Neuronal stem cell (in vitro differentiated cells): ENCODE measurements around the gene TBL2.

Experiments used
- DNase-seq: peaks from one replicate; pipeline ENCODE4 v3.0.0-alpha.2; 2013; ENCODE audit warnings: low spot score
- H2AFZ ChIP-seq: one replicate; pipeline ENCODE4 v1.6.1; 2013; ENCODE audit warnings: mild to moderate bottlenecking, low read length, inconsistent platforms
- H2AK5ac ChIP-seq: 2 replicates; pipeline ENCODE4 v1.6.1; 2013; ENCODE audit warnings: low read depth, mild to moderate bottlenecking, inconsistent platforms, low read length, moderate library complexity, mixed read lengths
- H2BK120ac ChIP-seq: 2 replicates; pipeline ENCODE4 v1.6.1; 2013; ENCODE audit warnings: low read depth, mild to moderate bottlenecking, inconsistent platforms, low read length, moderate library complexity, mixed read lengths
- H2BK12ac ChIP-seq: one replicate; pipeline ENCODE4 v1.6.1; 2013; ENCODE audit warnings: low read length, inconsistent platforms
- H2BK15ac ChIP-seq: 2 replicates; pipeline ENCODE4 v1.6.1; 2013; ENCODE audit warnings: mild to moderate bottlenecking, low read length, inconsistent platforms, mixed read lengths
- H2BK5ac ChIP-seq: one replicate; pipeline ENCODE4 v1.6.1; 2013; ENCODE audit warnings: inconsistent platforms, mild to moderate bottlenecking, low read length, moderate library complexity
- H3K14ac ChIP-seq: one replicate; pipeline ENCODE4 v1.6.1; 2013; ENCODE audit warnings: low read length, inconsistent platforms
- H3K18ac ChIP-seq: 2 replicates; pipeline ENCODE4 v1.6.1; 2013; ENCODE audit warnings: low read length, inconsistent platforms
- H3K23ac ChIP-seq: 2 replicates; pipeline ENCODE4 v1.6.1; 2013; ENCODE audit warnings: low read depth, mild to moderate bottlenecking, mixed read lengths, low read length, inconsistent platforms; ENCODE audit not compliant: poor library complexity
- H3K27ac ChIP-seq: replicated peaks from 3 replicates; pipeline ENCODE4 v1.5.1; 2013; ENCODE audit warnings: low read length, inconsistent platforms
- H3K27me3 ChIP-seq, 3 experiments: 2 replicates each; pipeline ENCODE4 v1.6.1; 2013; ENCODE audit warnings: low read length in 3 of 3, mild to moderate bottlenecking in 2 of 3, inconsistent platforms in 1 of 3, low read depth in 1 of 3, mixed read lengths in 1 of 3, moderate library complexity in 1 of 3; ENCODE audit not compliant: control insufficient read depth in 3 of 3, insufficient read depth in 3 of 3
- H3K36me3 ChIP-seq, 2 donors: replicated peaks in 1 of 2; 2 replicates each; pipeline ENCODE4 v1.6.1; 2013; ENCODE audit warnings: low read length in 2 of 2; ENCODE audit not compliant: control insufficient read depth in 2 of 2, insufficient read depth in 2 of 2
- H3K4ac ChIP-seq: 2 replicates; pipeline ENCODE4 v1.6.1; 2013; ENCODE audit warnings: inconsistent platforms, mild to moderate bottlenecking, low read length, moderate library complexity
- H3K4me1 ChIP-seq, 2 donors: 1 replicate in 1 of 2; 2 replicates in 1 of 2; pipeline ENCODE4 v1.6.1; 2013; ENCODE audit warnings: low read length in 2 of 2, low read depth in 1 of 2; ENCODE audit not compliant: control insufficient read depth in 2 of 2, insufficient read depth in 1 of 2
- H3K4me2 ChIP-seq: one replicate; pipeline ENCODE4 v1.6.1; 2013; ENCODE audit warnings: mild to moderate bottlenecking, low read length, inconsistent platforms; ENCODE audit not compliant: insufficient read depth, poor library complexity, severe bottlenecking
- H3K4me3 ChIP-seq, 2 donors: 2 replicates each; pipeline ENCODE4 v1.5.1; 2013; ENCODE audit warnings: low read length in 2 of 2, mild to moderate bottlenecking in 2 of 2, inconsistent platforms in 1 of 2, moderate library complexity in 1 of 2
- H3K79me1 ChIP-seq: one replicate; pipeline ENCODE4 v1.6.1; 2013; ENCODE audit warnings: low read depth, mild to moderate bottlenecking, inconsistent platforms, low read length, moderate library complexity
- H3K9ac ChIP-seq: one replicate; pipeline ENCODE4 v1.6.1; 2013; ENCODE audit warnings: mild to moderate bottlenecking, low read depth, low read length, inconsistent platforms; ENCODE audit not compliant: poor library complexity
- H3K9me3 ChIP-seq, 2 donors: replicated peaks in 1 of 2; 2 replicates each; pipeline versions ENCODE3 to v1.6.1; 2013; ENCODE audit warnings: low read length in 2 of 2, mild to moderate bottlenecking in 2 of 2, inconsistent platforms in 1 of 2, low read depth in 1 of 2, mixed read lengths in 1 of 2, moderate library complexity in 1 of 2; ENCODE audit not compliant: control insufficient read depth in 2 of 2, insufficient read depth in 1 of 2
- H4K8ac ChIP-seq: one replicate; pipeline ENCODE4 v1.6.1; 2013; ENCODE audit warnings: low read depth, mild to moderate bottlenecking, inconsistent platforms, low read length, moderate library complexity
- H4K91ac ChIP-seq: one replicate; pipeline ENCODE4 v1.6.1; 2013; ENCODE audit warnings: low read length, low read depth, mild to moderate bottlenecking, inconsistent platforms; ENCODE audit not compliant: poor library complexity
- WGBS, 2 donors: extraction: QIAGEN DNeasy Blood & Tissue Kit; methylation state at CpG; one replicate each; pipeline ENCODE4 v1.1.7; 2013; ENCODE audit warnings: missing lambda C conversion rate in 2 of 2, mixed read lengths in 1 of 2; ENCODE audit not compliant: insufficient read length in 2 of 2, insufficient replicate concordance in 1 of 2; ENCODE audit errors: extremely low coverage in 2 of 2; 5-methylcytosine and 5-hydroxymethylcytosine counted together

The TBL2 gene

DNA sequence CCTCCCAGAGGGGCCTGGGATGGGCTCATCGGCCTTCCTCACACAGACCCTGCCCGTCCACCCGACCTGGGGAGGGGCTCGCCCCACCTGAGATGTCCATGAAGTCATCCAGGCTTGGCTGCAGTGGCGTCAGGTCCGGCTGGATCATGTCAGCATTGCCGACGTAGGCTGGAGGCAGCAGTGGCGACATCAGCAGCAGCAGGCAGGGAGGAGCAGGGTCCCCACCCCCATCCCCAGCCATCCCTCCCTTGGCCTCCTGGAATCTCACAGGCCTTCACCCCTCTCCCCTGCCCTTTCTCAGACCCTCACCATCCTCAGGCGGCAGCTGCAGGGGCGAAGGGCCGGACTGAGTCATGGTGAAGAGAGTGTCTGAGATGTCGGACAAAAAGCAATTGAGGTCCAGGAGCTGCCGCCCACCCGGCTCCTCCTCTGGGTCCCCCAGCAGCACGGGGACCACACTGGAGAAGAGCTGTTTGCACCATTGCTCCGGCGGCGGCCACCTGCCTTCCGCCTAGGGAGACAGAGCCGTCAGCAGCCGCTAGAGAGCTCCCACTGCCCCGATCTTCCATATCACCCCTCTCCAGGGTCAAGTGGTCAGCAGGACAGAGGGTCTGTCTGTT lies 27.3 kb upstream of the TBL2 start:
- WGBS, 2 donors, result no CpG with 5 or more reads among the region's 23 CpGs

DNA sequence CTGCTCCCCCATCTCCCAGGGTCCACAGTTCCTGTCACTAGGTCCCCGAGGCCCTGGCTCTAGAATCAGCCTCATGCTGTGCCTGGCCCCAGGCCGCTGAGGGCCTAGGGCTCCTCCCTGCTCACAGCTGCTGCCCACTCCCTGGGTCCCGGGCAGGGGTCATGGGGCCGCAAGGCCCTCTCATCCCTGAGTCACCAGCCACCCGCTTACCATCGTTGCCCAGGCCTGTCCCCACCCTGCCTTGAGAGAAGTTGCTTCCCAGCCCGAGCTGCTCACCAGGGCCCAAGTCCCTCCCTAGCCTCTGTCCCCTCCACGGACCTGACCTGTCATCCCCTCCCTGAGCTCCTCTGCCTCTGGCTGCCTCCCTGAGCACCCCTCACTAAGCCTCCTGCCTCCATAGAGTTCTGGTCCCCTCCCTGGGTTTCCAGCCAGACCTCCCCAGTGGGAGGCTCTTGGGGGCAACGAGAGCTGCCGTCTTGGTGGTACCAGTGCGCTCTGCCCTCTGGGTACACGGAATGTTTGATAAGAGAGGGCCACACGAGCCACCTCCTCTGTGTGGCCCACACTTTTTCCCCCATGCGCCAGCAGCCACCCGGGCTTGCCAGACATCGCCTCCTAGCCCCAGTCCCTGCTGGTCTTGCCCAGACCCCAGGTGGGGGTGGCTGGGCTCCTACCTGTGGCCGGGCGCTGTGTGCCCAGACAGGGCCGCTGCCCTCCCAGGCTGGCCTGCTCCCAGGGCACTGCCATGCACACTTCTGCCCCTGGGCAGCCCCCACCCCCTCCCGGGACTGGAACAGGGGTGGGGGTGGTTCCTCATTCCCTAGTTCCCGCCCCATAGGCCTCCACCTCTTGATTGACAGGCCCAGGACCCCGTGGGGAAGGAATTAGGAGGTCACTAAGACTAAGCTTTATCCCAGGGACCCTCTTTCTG lies 24.6 kb upstream of the TBL2 start:
- peak overlapping the region; percentile 95 for H2AK5ac ChIP-seq
- peak overlapping the region; percentile 3 for H2BK15ac ChIP-seq
- peak overlapping the region; percentile 45 for H2AFZ ChIP-seq
- DNase-seq, result no peak
- H2BK5ac ChIP-seq, result no peak overlapping the region
- no peak overlapping the region for H3K14ac ChIP-seq
- no peak overlapping the region for H4K91ac ChIP-seq
- no peak overlapping the region for H3K4me2 ChIP-seq
- H3K36me3 ChIP-seq, result no peaks in the 10 kb centered on the region
- H3K4ac ChIP-seq, result no peak overlapping the region
- no peaks in the 10 kb centered on the region for H3K9me3 ChIP-seq
- H3K23ac ChIP-seq, result peak overlapping the region; percentile 60
- no peak overlapping the region for H2BK120ac ChIP-seq
- peaks cover 0 to 4% of the 10 kb centered on the region in 2 donors for H3K4me1 ChIP-seq
- H3K27ac ChIP-seq, result no peak overlapping the region
- no peak overlapping the region for H3K4me3 ChIP-seq
- H3K18ac ChIP-seq, result peak overlapping the region; percentile 62
- H4K8ac ChIP-seq, result no peak overlapping the region
- H3K79me1 ChIP-seq, result peaks cover 5% of the 10 kb centered on the region
- no CpG with 5 or more reads among the region's 22 CpGs for WGBS, 2 donors
- no peak overlapping the region for H3K9ac ChIP-seq
- peak overlapping the region; percentile 7 for H2BK12ac ChIP-seq
- peaks cover 0 to 38% (median 0%) of the 10 kb centered on the region in 3 experiments for H3K27me3 ChIP-seq

More for the DNA sequence above, 27.3 kb upstream of the TBL2 start:
- Histone ChIP-seq H3K4ac (no peak overlapping the region), H3K9ac (no peak overlapping the region), H3K79me1 (peaks cover 7% of the 10 kb centered on the region), H3K4me1 (peaks cover 0 to 4% of the 10 kb centered on the region in 2 donors), H3K4me3 (peak overlapping the region in 1 of 2 donors; percentile 50), H2BK120ac (no peak overlapping the region), H4K8ac (no peak overlapping the region), H3K4me2 (no peak overlapping the region), H3K23ac (no peak overlapping the region), H3K18ac (no peak overlapping the region), H3K14ac (no peak overlapping the region), H3K9me3 (no peaks in the 10 kb centered on the region), H2AFZ (peak overlapping the region; percentile 35), H3K36me3 (no peaks in the 10 kb centered on the region), H2BK5ac (no peak overlapping the region), H2BK15ac (peak overlapping the region; percentile 10), H3K27me3 (peaks cover 0 to 28% (median 0%) of the 10 kb centered on the region in 3 experiments), H3K27ac (no peak overlapping the region), H4K91ac (peak overlapping the region; percentile 64), H2AK5ac (peak overlapping the region; percentile 32), H2BK12ac (peak overlapping the region; percentile 75)
- DNase-seq, result no peak

DNA sequence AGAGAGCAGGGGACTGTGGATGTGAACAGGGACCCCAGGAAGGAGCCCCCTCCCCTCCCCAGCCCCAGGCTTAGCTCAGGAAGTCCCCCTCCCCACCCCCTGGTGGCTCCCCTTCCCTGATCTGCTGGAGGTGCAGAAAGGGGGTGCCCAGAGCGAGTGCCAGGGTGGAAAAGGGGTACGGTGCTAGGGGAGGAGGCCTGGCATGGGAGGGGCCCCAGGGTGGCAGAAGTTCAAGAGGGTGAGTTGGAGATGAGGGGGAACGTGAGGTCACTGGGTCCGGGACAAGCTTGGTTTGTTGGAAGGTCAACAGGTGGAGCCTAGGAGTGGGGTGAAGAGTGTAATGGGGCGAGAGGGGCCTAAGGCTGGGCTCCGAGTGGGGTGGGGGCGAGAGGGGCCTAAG lies 21.5 kb upstream of the TBL2 start:
- Histone ChIP-seq H3K9me3 (no peaks in the 10 kb centered on the region), H3K14ac (no peak overlapping the region), H3K4ac (no peak overlapping the region), H4K8ac (no peak overlapping the region), H3K27ac (no peak overlapping the region), H2BK120ac (no peak overlapping the region), H3K4me2 (no peak overlapping the region), H3K9ac (no peak overlapping the region), H2AK5ac (peak overlapping the region; percentile 96), H2BK5ac (no peak overlapping the region), H3K4me3 (no peak overlapping the region), H3K23ac (no peak overlapping the region), H3K18ac (no peak overlapping the region), H3K79me1 (peaks cover 5% of the 10 kb centered on the region), H3K4me1 (peaks cover 0 to 6% of the 10 kb centered on the region in 2 donors), H2BK15ac (no peak overlapping the region), H4K91ac (no peak overlapping the region), H2AFZ (no peak overlapping the region), H3K36me3 (no peaks in the 10 kb centered on the region), H3K27me3 (peaks cover 0 to 39% (median 0%) of the 10 kb centered on the region in 3 experiments), H2BK12ac (no peak overlapping the region)
- WGBS, 2 donors, result no CpG with 5 or more reads among the region's 7 CpGs
- no peak for DNase-seq
